LNCAP (cell line): ENCODE results near the gene UGT1A6.

Source experiments
- TF ChIP-seq, protein P1 (sequence below): fragments of 450-650 bp; IDR thresholded peaks from 2 replicates; pipeline ENCODE4 v1.5.1; 2017; ENCODE audit warnings: mild to moderate bottlenecking

The UGT1A6 gene

GRCh38 chr2:233791151-233791882 is 98.6 kb downstream of the UGT1A6 start:
- TF ChIP-seq, protein P1, sequence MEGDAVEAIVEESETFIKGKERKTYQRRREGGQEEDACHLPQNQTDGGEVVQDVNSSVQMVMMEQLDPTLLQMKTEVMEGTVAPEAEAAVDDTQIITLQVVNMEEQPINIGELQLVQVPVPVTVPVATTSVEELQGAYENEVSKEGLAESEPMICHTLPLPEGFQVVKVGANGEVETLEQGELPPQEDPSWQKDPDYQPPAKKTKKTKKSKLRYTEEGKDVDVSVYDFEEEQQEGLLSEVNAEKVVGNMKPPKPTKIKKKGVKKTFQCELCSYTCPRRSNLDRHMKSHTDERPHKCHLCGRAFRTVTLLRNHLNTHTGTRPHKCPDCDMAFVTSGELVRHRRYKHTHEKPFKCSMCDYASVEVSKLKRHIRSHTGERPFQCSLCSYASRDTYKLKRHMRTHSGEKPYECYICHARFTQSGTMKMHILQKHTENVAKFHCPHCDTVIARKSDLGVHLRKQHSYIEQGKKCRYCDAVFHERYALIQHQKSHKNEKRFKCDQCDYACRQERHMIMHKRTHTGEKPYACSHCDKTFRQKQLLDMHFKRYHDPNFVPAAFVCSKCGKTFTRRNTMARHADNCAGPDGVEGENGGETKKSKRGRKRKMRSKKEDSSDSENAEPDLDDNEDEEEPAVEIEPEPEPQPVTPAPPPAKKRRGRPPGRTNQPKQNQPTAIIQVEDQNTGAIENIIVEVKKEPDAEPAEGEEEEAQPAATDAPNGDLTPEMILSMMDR, result no peak

- TF ChIP-seq, protein P1, result no peak
Observed at GRCh38 chr2:233791883-233792329, 99.2 kb downstream of the UGT1A6 start.

DNA sequence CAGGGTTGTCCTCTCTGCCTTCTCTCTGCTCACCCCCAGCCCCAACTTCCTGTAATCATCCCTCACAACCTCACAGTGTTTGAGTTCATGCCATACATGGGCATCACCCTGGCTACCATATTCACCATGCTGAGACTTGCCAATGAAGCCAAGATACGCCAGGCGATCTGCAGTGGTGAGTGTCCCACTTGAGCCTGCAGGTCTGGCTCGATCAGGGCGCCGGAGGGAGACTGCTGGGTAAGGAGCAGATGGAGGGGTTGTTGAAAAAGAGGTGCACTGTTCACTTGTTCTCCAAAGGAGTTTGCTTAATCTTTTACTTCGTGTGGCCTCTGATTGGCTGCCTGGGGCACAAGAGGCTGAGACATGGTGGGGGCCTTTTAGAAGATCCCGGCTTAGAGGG is 100.0 kb downstream of the UGT1A6 start:
- TF ChIP-seq, protein P1, result no peak

DNA sequence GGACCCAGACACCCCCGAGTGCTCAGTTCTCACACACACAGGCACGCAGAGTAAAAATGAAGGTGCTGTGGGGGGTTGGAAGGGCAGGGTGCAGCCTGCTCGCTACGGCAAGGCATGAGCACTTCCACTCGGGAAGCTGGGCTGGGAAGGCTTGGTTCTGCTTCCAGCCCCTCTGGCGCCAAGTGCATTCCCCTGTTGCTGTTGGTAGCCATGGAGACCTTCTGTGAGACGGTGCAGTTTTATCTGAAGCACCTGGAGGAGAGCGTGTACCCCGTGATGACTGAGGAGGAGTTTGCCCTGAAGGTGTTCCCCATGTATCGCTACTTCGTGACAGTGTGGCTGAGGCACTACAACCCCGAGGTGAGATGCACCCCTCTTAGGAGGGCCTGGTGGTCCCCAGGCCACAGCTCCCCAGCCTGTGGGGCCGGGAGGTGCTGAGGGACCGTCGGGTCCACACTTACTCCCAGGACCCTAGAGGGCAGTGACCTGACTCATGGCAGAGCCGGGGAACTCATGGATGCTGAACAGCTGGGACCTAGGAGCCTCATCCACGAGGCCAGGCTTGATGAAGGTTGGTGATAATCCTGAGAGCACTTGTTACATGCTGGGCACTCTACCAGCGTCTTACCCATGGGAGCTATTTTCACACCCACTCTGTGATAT is 100.9 kb downstream of the UGT1A6 start:
- TF ChIP-seq, protein P1, result no peak

GRCh38 chr2:233794128-233794658 is 101.5 kb downstream of the UGT1A6 start:
- TF ChIP-seq, protein P1, result no peak

DNA sequence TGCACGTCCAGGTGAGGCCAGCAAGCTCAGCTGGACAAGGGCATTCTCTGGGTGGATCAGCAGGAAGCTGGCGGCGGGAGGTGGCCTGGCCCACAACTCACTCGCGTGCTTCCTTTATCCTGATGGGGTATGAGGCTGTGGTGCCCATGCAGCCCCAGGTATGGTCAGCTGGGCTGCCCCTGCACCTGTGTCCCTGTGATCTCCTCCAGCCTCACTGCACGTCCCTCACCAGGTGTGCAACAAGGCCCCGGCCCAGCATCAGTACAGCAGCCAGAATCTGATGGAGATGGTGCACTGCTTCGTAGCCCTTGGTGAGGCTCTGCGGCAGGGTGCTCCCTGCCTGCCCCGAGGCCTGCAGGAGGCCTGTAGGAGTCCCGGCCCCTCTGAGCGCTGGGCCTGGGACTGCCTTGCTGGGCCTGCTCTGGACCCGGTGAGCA is 103.1 kb downstream of the UGT1A6 start:
- TF ChIP-seq, protein P1, result no peak

DNA sequence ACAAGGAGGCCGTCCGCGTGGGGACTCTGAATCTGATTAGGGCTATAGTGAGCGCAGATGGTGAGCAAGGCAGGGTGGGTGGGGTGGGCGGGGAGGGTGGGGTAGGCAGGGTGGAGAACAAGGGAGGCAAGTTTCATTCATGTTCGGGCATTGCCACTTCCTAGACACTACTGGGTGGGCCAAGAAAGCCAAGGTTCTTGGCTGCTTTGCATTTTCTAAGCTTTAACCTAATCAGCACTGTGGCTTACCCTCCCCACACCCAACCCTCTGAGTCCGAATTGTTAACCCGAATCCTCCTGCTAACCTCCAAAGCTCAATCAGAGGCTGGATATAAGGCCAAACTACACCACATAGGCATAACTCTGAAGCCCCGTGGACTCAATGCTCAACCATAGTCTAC is 103.6 kb downstream of the UGT1A6 start:
- TF ChIP-seq, protein P1, result no peak
